GM21737 (cell line): ENCODE results near the gene FABP3.
A peak's percentile ranks its signal among the peaks of the same experiment; 100 is the strongest.

Experiments used
- ATAC-seq: cut with Tn5 transposase; IDR thresholded peaks from one replicate; pipeline ENCODE4 v1.9.1; 2021; ENCODE audit warnings: mild to moderate bottlenecking, moderate library complexity; ENCODE audit not compliant: unreplicated experiment

The FABP3 gene

GRCh38 chr1:31373897-31374486 is 1.1 kb upstream of the FABP3 start:
- no peak for ATAC-seq

GRCh38 chr1:31372751-31373055 is 173 bp downstream of the FABP3 start:
- ATAC-seq: no peak

GRCh38 chr1:31372051-31372450 is 825 bp downstream of the FABP3 start:
- ATAC-seq: no peak

DNA sequence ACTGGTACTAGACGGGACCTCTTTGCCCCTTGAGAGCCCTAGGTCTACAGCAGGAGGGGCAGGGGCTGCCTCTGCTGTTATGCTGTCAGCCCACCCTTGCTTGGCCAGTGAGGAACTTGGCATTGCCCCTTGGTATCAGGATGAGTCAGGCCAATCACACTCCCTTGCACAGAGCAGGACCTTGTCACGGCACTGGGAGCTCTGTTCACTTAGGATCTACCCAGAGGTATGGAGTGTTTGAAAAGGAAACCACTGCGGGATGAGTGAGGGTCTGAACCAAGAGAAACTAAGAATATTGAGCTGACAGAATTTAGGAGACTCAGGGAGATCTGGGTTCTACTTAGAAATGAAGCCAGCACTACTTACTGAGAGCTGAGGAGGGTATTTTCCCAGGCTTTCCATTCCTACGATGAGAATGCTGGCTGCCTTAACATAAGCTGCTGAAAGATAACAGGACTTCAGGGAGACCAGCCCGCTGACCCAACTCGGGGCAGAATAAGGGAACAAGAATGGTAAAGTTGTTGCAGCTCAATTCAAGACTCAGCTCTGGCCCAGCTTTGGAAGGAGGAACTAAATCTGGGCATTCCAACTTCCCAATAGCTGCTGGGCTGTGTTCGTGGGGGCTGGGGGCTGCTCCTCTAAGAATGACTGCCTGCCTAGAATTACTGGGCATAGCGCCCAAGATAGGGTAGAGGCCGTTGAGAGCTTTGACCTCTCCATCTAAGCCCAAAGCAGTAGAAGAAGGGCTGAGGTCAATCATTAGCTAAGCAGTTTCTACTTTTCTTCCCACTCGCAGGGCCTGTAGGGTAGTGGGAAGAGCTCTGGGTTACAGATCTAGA is 1.5 kb downstream of the FABP3 start:
- no peak for ATAC-seq

DNA sequence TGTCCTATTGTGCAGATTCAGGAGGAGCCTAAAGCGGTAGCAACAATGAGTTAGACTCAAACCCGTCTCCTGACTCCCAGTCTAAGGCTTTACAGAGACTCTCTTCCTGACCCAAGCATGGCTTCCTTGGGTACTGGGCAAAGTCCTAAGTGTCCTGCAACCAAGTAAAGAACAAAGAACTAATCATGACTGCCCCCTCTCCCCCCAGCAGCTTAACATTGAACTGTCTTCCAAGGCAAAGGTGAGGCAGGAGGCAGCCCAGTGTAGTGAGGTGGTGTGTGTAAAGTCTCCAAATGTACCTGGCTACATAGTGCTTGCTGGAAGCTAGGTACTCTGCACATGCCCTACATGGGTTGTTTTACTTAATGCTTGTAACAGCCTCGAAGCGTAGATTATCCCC is 2.3 kb downstream of the FABP3 start:
- no peak for ATAC-seq

DNA sequence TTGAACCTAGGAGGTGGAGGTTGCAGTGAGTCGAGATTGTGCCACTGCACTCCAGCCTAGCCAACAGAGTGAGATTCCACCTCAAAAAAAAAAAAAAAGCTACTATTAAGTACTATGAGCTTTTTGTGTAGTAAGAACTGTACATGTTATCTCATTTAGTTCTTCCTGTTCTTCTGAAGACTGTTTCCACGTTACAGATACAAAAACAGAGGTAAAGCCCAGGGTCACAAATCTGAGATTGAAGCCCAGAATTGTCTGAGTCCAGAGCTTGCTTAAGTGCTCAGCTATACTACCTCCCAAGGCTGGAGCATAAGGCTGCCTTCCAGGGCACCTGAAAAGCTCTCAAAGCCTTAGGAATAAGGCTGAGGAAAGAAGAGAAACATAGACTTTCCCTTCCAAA is 2.9 kb downstream of the FABP3 start:
- no peak for ATAC-seq

GRCh38 chr1:31368611-31369107 is 4.2 kb downstream of the FABP3 start:
- ATAC-seq: no peak

DNA sequence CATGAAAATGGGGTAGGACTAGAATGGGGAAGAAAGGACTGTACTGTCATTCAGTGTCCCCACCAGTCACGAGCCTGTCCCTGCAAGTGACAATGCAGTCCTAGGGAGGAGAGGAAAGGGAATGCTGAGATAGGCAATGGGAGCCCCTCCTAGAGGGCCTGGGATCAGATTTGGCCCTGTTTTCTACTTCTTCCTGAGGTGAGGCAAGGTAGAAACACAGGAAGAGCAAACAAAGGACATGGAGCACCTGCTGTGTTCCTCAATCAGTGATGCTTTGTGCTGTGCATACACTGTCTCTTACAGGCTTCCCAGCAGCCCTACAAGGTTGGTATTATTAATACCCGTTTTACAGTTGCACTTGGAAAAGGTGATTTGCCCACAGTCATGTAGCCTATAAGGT is 6.1 kb downstream of the FABP3 start:
- no peak for ATAC-seq

- no peak for ATAC-seq
These were observed 8.2 kb downstream of the FABP3 start for GRCh38 chr1:31364561-31365250.

DNA sequence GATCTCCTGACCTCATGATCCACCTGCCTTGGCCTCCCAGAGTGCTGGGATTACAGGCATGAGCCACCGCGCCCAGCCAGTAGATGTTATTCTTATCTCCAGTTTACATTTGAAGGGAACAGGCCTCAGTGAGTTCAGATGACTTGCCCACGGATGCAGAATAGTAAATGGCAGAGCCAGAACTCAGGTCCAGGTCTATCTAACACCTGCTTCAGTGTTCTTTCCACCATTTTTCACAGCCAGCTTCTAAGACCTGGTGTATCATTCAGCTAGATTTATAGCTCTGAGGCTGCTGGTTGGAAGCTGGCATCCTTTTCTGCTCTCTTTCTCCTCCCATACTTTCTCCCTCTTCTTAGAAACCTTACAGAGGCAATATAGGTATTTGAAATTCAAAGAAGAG is 10.8 kb downstream of the FABP3 start:
- no peak for ATAC-seq

GRCh38 chr1:31361607-31362006 is 11.3 kb downstream of the FABP3 start:
- no peak for ATAC-seq

DNA sequence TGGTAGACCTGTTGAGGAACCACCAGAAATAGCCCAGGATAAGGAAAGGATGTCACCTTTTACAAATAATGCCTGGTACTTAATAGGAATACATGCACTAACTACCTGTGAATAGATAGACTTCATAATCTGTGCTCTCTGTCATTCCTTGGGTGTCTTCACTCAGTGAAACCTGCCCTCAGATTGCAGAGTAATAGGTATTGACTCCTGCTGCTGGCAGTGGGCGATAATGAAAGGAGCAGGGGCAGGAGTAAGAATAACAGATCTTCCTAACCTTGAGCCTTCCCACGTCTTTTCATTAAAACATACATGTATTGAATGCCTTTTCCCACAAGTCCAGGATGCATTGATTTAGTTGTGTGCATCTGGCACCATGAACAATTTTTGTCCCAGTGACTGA is 16.4 kb downstream of the FABP3 start:
- no peak for ATAC-seq

- no peak for ATAC-seq
These were observed 18.6 kb downstream of the FABP3 start for GRCh38 chr1:31354283-31354682.

DNA sequence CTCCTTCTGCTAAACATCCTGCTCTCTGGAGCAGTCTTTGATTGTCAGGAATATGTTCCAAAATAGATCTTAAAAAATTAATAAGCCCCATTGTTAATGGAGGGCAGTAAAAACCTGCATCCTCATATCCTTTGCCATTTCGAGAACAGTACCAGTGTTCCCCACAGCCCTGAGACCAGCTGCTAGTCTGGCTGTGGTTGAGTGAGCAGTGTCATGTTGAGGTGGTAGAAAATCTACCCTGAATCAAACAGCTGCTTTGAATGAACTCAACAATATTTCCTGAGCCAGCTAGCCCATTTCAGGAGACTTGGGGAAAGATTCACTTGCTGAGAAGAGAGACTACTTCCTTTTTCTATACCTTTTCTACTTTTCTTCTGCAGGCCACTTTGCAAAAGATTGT is 24.4 kb downstream of the FABP3 start:
- peak; percentile 74 for ATAC-seq

GRCh38 chr1:31346785-31347184 is 26.1 kb downstream of the FABP3 start:
- no peak for ATAC-seq

GRCh38 chr1:31345635-31346034 is 27.2 kb downstream of the FABP3 start:
- no peak for ATAC-seq

- ATAC-seq: no peak
These were observed 28.4 kb downstream of the FABP3 start for GRCh38 chr1:31344503-31344902.

DNA sequence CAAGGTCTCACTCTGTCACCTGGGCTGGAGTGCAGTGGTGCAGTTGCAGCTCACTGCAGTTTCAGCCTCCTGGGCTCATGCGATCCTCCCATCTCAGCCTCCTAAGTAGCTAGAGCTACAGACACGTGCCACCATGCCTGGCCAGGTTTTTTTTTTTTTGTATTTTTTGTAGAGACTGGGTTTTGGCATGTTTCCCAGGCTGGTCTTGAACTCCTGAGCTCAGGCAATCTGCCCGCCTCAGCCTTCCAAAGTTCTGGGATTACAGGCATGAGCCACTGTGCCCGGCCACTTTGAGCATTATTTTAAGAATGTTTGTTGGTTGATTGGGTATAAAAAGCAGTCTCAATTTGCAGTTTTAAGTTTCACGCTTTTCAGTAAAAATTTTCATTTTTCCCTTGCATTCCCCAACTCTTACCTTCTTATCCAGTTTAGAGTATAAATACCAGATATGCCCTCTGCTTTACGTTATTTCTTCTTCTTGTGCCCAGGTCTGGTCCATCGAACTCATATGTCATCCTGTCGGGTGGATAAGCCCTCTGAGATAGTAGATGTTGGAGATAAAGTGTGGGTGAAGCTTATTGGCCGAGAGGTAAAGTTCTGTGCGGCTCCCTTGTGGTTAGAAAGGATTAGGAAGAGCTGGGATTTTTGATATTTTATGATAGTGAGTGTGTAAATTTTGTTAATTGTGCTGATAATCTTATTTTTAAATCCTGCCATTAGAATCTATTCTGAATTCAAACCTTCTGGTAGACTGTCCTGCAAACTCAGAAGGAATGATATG is 36.0 kb downstream of the FABP3 start:
- ATAC-seq: no peak

- ATAC-seq: no peak
These were observed 37.9 kb downstream of the FABP3 start for GRCh38 chr1:31335007-31335406.

DNA sequence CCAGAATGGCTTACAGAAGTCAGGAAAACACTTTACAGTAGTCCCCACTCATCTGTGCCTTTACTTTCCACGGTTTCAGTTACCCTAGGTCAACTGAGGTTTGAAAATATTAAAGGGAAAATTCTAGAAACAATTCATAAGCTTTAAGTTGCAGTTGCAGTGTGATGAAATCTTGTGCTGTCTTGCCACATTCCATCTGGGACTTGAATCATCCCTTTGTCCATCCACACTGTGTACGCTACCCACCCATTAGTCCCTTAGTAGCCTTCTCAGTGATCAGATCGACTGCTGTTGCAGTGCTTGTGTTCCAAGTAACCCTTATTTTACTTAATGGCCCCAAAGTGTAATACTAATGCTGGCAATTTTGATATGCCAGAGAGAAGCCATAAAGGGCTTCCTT is 45.5 kb downstream of the FABP3 start:
- ATAC-seq: no peak

DNA sequence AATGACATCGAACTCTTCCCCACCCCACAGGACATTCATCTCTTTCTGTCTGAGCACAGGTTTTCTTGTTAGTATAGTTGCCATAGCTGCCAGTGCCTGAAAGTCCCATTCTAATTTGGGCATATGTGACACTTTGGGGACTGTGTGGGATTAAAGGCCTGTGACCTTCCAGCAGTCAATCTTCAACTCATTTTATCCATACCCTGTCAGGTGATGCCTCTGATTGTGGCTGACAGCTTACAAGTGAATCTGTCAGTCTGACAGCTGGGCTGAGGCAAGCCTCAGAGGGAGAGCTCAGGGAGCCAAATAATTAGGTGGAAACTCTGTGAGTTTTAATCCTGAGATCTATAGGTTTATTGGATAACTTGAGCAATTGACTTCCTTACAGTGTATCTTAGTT is 46.4 kb downstream of the FABP3 start:
- no peak for ATAC-seq
